CD4-positive, alpha-beta T cell treated with Interleukin-10 for 1 hour (primary cell): Measurements from ENCODE around the gene NT5C2.
"Not testable (repeated sequence)": the region's sequence is repeated elsewhere in the genome, so short reads cannot be mapped to it uniquely, and the experiment has no call there.

Experiments used
- DNase-seq: peaks from one replicate; pipeline ENCODE4 v3.0.0-alpha.2; 2020

The NT5C2 gene

GRCh38 chr10:103157246-103157645 lies 35.8 kb downstream of the NT5C2 start:
- no peak for DNase-seq

GRCh38 chr10:103155471-103156085 lies 37.5 kb downstream of the NT5C2 start:
- no peak for DNase-seq

- no peak for DNase-seq
Observed at GRCh38 chr10:103154521-103155299, 38.4 kb downstream of the NT5C2 start.

GRCh38 chr10:103153302-103154197 lies 39.5 kb downstream of the NT5C2 start:
- DNase-seq: no peak

GRCh38 chr10:103149991-103150622 lies 43.0 kb downstream of the NT5C2 start:
- no peak for DNase-seq

- no peak for DNase-seq
Observed at GRCh38 chr10:103147645-103148044, 45.4 kb downstream of the NT5C2 start.

- DNase-seq: no peak
Observed at GRCh38 chr10:103145860-103146466, 47.1 kb downstream of the NT5C2 start.

GRCh38 chr10:103145046-103145445 lies 48.0 kb downstream of the NT5C2 start:
- DNase-seq: no peak

- no peak for DNase-seq
Observed at GRCh38 chr10:103144041-103144440, 49.0 kb downstream of the NT5C2 start.

- DNase-seq: not testable (repeated sequence)
Observed at GRCh38 chr10:103143641-103144040, 49.4 kb downstream of the NT5C2 start.

- DNase-seq: no peak
Observed at GRCh38 chr10:103141950-103142349, 51.1 kb downstream of the NT5C2 start.

GRCh38 chr10:103140469-103140868 lies 52.6 kb downstream of the NT5C2 start:
- no peak for DNase-seq

- DNase-seq: no peak
Observed at GRCh38 chr10:103139803-103140202, 53.3 kb downstream of the NT5C2 start.

- not testable (repeated sequence) for DNase-seq
Observed at GRCh38 chr10:103135168-103135567, 57.9 kb downstream of the NT5C2 start.

GRCh38 chr10:103130910-103131309 lies 62.2 kb downstream of the NT5C2 start:
- DNase-seq: no peak

GRCh38 chr10:103130180-103130579 lies 62.9 kb downstream of the NT5C2 start:
- DNase-seq: not testable (repeated sequence)

- no peak for DNase-seq
Observed at GRCh38 chr10:103127241-103127640, 65.8 kb downstream of the NT5C2 start.

GRCh38 chr10:103125323-103126267 lies 67.5 kb downstream of the NT5C2 start:
- no peak for DNase-seq

GRCh38 chr10:103124420-103125096 lies 68.5 kb downstream of the NT5C2 start:
- no peak for DNase-seq

GRCh38 chr10:103123282-103124024 lies 69.6 kb downstream of the NT5C2 start:
- DNase-seq: no peak
